ENCODE results near the gene PITPNC1.
"Not testable (repeated sequence)": the region's sequence is repeated elsewhere in the genome, so short reads cannot be mapped to it uniquely, and the experiment has no call there.

PITPNC1 gene

GRCh38 chr17:67503739-67504138 lies 126.7 kb downstream of the PITPNC1 start:
- no peak for DNase-seq (ENCODE audit: low read depth in 2 of 2, low spot score in 1 of 2)

GRCh38 chr17:67504182-67504581 lies 127.1 kb downstream of the PITPNC1 start:
- no peak for DNase-seq (ENCODE audit: low read depth in 2 of 2, low spot score in 1 of 2)

- no peak for DNase-seq (ENCODE audit: low read depth in 2 of 2, low spot score in 1 of 2)
Observed at GRCh38 chr17:67506966-67507365, 129.9 kb downstream of the PITPNC1 start.

GRCh38 chr17:67509390-67510287 lies 132.6 kb downstream of the PITPNC1 start:
- DNase-seq (ENCODE audit: low read depth in 2 of 2, low spot score in 1 of 2): no peak

- DNase-seq (ENCODE audit: low read depth in 2 of 2, low spot score in 1 of 2): no peak
Observed at GRCh38 chr17:67511012-67511411, 133.9 kb downstream of the PITPNC1 start.

GRCh38 chr17:67511804-67512203 lies 134.7 kb downstream of the PITPNC1 start:
- no peak for DNase-seq (ENCODE audit: low read depth in 2 of 2, low spot score in 1 of 2)

GRCh38 chr17:67514998-67515397 lies 137.9 kb downstream of the PITPNC1 start:
- DNase-seq (ENCODE audit: low read depth in 2 of 2, low spot score in 1 of 2): no peak

- no peak for DNase-seq (ENCODE audit: low read depth in 2 of 2, low spot score in 1 of 2)
Observed at GRCh38 chr17:67515490-67516083, 138.5 kb downstream of the PITPNC1 start.

- not testable (repeated sequence) for DNase-seq (ENCODE audit: low read depth in 2 of 2, low spot score in 1 of 2)
Observed at GRCh38 chr17:67516571-67516970, 139.5 kb downstream of the PITPNC1 start.

- no peak for DNase-seq (ENCODE audit: low read depth in 2 of 2, low spot score in 1 of 2)
Observed at GRCh38 chr17:67517325-67517724, 140.2 kb downstream of the PITPNC1 start.

GRCh38 chr17:67518876-67519275 lies 141.8 kb downstream of the PITPNC1 start:
- no peak for DNase-seq (ENCODE audit: low read depth in 2 of 2, low spot score in 1 of 2)

- DNase-seq (ENCODE audit: low read depth in 2 of 2, low spot score in 1 of 2): no peak
Observed at GRCh38 chr17:67519801-67520251, 142.7 kb downstream of the PITPNC1 start.

GRCh38 chr17:67520252-67520906 lies 143.3 kb downstream of the PITPNC1 start:
- no peak for DNase-seq (ENCODE audit: low read depth in 2 of 2, low spot score in 1 of 2)

GRCh38 chr17:67520916-67521774 lies 144.1 kb downstream of the PITPNC1 start:
- DNase-seq (ENCODE audit: low read depth in 2 of 2, low spot score in 1 of 2): no peak

GRCh38 chr17:67521775-67522069 lies 144.6 kb downstream of the PITPNC1 start:
- DNase-seq (ENCODE audit: low read depth in 2 of 2, low spot score in 1 of 2): no peak

GRCh38 chr17:67523101-67523500 lies 146.0 kb downstream of the PITPNC1 start:
- DNase-seq (ENCODE audit: low read depth in 2 of 2, low spot score in 1 of 2): no peak

- no peak for DNase-seq (ENCODE audit: low read depth in 2 of 2, low spot score in 1 of 2)
Observed at GRCh38 chr17:67525239-67526135, 148.4 kb downstream of the PITPNC1 start.

GRCh38 chr17:67526700-67527099 lies 149.6 kb downstream of the PITPNC1 start:
- no peak for DNase-seq (ENCODE audit: low read depth in 2 of 2, low spot score in 1 of 2)

- no peak for DNase-seq (ENCODE audit: low read depth in 2 of 2, low spot score in 1 of 2)
Observed at GRCh38 chr17:67528751-67529436, 151.8 kb downstream of the PITPNC1 start.

- no peak for DNase-seq (ENCODE audit: low read depth in 2 of 2, low spot score in 1 of 2)
Observed at GRCh38 chr17:67531291-67531690, 154.2 kb downstream of the PITPNC1 start.

All from stimulated activated CD8-positive, alpha-beta memory T cell treated with anti-CD3 and anti-CD28 coated beads, Interleukin-4, amount 100 ng/mL, for 4 hours (primary cell).